Peyer's patch (tissue), 4 donors: Measurements from ENCODE around the gene RANBP3. TPM values are rescaled to one million over a fixed set of nuclear protein-coding genes. Genes with fewer than 3 reads are reported as not detected.

Source experiments
- DNase-seq, 3 donors: peaks; one replicate each; pipeline ENCODE4 v3.0.0-alpha.2; 2017 to 2019
- H3K27ac ChIP-seq, 4 donors: fragments of 200-600 bp; sonication (generic); one replicate each; pipeline ENCODE4 v1.5.1; 2016 to 2019
- H3K27me3 ChIP-seq, 2 donors: fragments of 200-600 bp; sonication (generic); one replicate each; pipeline ENCODE4 v1.5.1; 2019
- H3K36me3 ChIP-seq, 3 donors: fragments of 200-600 bp; sonication (generic); one replicate each; pipeline ENCODE4 v1.5.1; 2016 to 2019
- H3K4me1 ChIP-seq, 4 donors: fragments of 200-600 bp; sonication (generic); one replicate each; pipeline ENCODE4 v1.5.1; 2016 to 2019
- H3K4me3 ChIP-seq, 4 donors: fragments of 200-600 bp; sonication (generic); 1 replicate in 3 of 4; 2 replicates in 1 of 4; pipeline ENCODE4 v1.5.1; 2016 to 2019; ENCODE audit warnings: mild to moderate bottlenecking in 1 of 4
- H3K9me3 ChIP-seq, 4 donors: fragments of 200-600 bp; sonication (generic); one replicate each; pipeline ENCODE4 v1.5.1; 2016 to 2019; ENCODE audit warnings: mild to moderate bottlenecking in 1 of 4
- CTCF ChIP-seq, 6 experiments: fragments of 450-650 bp in 4 of 6; fragments of 200-600 bp in 2 of 6; sonication (generic) in 1 of 6; IDR thresholded peaks; one replicate each; pipeline ENCODE4 v1.5.1; 2017 to 2019; ENCODE audit warnings: antibody characterized with exemption in 6 of 6, mild to moderate bottlenecking in 3 of 6, moderate library complexity in 1 of 6
- POLR2A ChIP-seq, 2 donors: fragments of 450-650 bp; IDR thresholded peaks; one replicate each; pipeline ENCODE4 v1.5.1; 2017; ENCODE audit warnings: antibody characterized with exemption in 2 of 2, mild to moderate bottlenecking in 2 of 2, moderate library complexity in 2 of 2
- total RNA-seq, 4 donors: library from RNA; depleted of rRNA; stranded (reverse); fragments of >200 nt; gene quantifications; one replicate each; pipeline ENCODE4 v1.1.0, GENCODE V29; 2016

Gene RANBP3
- total RNA-seq, 4 donors from 2014 or later, result 59.7 to 104 (median 91.1) TPM

GRCh38 chr19:5916181-5916708 lies 61.7 kb downstream of the RANBP3 start:
- no peak overlapping the region for H3K4me3 ChIP-seq
- no peaks in the 10 kb centered on the region for H3K27me3 ChIP-seq
- H3K27ac ChIP-seq, result no peak overlapping the region
- peaks cover 0 to 62% (median 0%) of the 10 kb centered on the region in 3 donors for H3K36me3 ChIP-seq
- peaks cover 0 to 7% (median 0%) of the 10 kb centered on the region in 4 donors for H3K4me1 ChIP-seq
- no peaks in the 10 kb centered on the region for H3K9me3 ChIP-seq
- no peak for TF ChIP-seq POLR2A (IDR thresholded peaks at IDR 0.05)
- no peak for TF ChIP-seq CTCF (IDR thresholded peaks at IDR 0.05)
- DNase-seq, result no peak

DNA sequence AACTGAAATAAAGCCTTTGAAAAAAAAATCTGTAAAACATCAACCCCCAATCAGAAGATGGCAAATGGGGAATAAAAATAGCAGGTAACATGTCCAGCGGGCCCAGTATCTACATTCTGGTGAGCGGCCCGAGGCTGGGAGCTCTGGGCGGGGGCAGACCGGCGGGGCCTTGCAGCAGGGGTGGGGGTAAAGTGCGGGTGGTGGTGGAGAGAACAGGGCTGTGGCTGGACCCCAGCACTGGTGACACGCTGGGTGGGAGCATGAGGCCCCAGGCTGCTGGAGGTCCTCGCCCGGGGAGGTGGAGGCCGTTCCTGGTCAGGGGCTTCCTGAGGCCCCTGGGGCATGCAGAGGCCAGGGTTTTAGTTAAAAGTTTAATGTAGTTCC lies 62.2 kb downstream of the RANBP3 start:
- DNase-seq, result no peak
- no peak for TF ChIP-seq CTCF (IDR thresholded peaks at IDR 0.05)
- no peak for TF ChIP-seq POLR2A (IDR thresholded peaks at IDR 0.05)
- peaks cover 0 to 57% (median 0%) of the 10 kb centered on the region in 3 donors for H3K36me3 ChIP-seq

DNA sequence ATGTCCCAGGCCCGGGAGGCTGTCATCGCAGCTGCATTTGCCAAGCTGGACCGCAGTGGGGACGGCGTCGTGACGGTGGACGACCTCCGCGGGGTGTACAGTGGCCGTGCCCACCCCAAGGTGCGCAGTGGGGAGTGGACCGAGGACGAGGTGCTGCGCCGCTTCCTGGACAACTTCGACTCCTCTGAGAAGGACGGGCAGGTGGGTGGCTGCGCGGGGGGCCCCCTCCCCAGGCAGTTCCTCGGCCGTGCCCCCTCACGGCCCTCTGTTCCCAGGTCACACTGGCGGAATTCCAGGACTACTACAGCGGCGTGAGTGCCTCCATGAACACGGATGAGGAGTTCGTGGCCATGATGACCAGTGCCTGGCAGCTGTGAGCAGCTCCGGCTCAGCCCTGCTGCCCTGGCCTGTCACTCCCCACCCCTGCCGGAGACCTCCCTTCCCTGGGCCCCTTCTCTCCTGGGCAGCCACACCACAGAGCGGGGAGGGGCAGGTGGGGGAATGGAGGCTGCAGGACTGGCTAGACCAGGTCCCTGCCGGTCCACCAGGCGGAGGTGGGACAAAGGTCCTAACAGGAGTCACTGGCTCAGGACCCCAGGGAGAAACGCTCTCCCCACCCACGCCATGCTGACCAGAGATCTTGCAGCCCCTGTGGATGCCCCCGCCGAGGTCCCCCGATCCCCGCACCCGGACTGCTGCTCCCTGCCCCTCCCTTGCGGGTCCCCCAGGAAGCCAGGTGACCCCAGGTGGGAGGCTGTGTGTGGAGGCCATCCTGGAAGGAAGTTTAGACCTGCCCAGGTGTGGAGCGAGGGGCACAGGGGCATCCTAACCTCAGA lies 62.8 kb downstream of the RANBP3 start:
- Histone ChIP-seq H3K27ac (no peak overlapping the region), H3K4me3 (no peak overlapping the region), H3K4me1 (peaks cover 0 to 6% (median 0%) of the 10 kb centered on the region in 4 donors), H3K36me3 (peaks cover 0 to 54% (median 0%) of the 10 kb centered on the region in 3 donors), H3K9me3 (no peaks in the 10 kb centered on the region), H3K27me3 (no peaks in the 10 kb centered on the region)
- TF ChIP-seq POLR2A (IDR thresholded peaks at IDR 0.05) (no peak), CTCF (IDR thresholded peaks at IDR 0.05) (no peak)
- no peak for DNase-seq

More for the DNA sequence above, 62.2 kb downstream of the RANBP3 start:
- Histone ChIP-seq H3K9me3 (no peaks in the 10 kb centered on the region), H3K4me3 (no peak overlapping the region), H3K4me1 (peaks cover 0 to 6% (median 0%) of the 10 kb centered on the region in 4 donors), H3K27me3 (no peaks in the 10 kb centered on the region), H3K27ac (no peak overlapping the region)

DNA sequence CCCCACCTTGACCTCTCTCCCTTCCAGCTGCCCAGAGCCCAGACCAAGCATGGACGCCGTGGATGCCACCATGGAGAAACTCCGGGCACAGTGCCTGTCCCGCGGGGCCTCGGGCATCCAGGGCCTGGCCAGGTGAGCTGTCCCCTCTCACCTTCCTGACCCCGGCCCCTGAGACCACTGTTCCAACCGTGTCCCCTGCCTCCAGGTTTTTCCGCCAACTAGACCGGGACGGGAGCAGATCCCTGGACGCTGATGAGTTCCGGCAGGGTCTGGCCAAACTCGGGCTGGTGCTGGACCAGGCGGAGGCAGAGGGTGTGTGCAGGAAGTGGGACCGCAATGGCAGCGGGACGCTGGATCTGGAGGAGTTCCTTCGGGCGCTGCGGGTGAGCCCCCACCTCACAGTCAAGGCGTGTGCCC lies 63.6 kb downstream of the RANBP3 start:
- Histone ChIP-seq H3K4me1 (peaks cover 0 to 6% (median 0%) of the 10 kb centered on the region in 4 donors), H3K27ac (no peak overlapping the region), H3K4me3 (no peak overlapping the region), H3K27me3 (no peaks in the 10 kb centered on the region), H3K9me3 (no peaks in the 10 kb centered on the region), H3K36me3 (peaks cover 0 to 55% (median 0%) of the 10 kb centered on the region in 3 donors)
- no peak for DNase-seq
- TF ChIP-seq CTCF (IDR thresholded peaks at IDR 0.05) (no peak), POLR2A (IDR thresholded peaks at IDR 0.05) (no peak)

DNA sequence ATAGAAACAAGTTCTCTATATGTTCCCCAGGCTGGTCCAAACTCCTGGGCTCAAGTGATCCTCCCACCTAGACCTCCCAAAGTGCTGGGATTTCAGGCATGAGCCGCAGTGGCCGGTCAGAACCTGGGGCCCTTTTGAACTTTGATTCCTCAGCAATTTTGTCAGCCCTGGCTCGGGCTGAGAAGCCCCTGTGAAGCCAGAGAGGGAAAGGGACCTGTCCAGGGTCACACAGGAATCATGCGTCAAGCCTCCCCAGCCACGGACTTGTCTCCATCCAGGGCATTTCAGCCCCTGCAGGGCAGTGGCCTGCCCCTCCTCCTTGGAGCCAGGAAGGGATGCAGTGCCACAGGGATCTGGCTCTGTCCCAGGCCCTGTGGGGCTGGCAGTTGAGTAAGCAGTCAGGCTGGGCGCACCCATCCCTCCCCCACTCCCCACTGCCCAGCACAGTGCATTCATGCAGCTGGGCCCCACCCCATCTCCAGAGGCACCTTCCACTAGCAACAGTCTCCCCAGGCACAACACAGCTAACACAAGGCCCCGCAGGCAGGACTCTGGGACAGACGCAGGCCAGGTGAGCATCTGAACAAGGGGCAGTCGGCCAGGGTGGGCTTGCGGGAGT lies 64.1 kb downstream of the RANBP3 start, which contains the start of gene CAPS:
TSS of gene CAPS (plus strand) at position 516 of the 619 bp plus-strand sequence. CDS start 153 bp downstream, outside the sequence.
- H3K27me3 ChIP-seq, result no peaks in the 10 kb centered on the region
- H3K27ac ChIP-seq, result no peak within 1 kb of the TSS

More for the DNA sequence above, 64.1 kb downstream of the RANBP3 start, which contains the start of gene CAPS:
- Histone ChIP-seq H3K36me3 (peaks cover 0 to 55% (median 0%) of the 10 kb centered on the region in 3 donors), H3K4me1 (peaks cover 0 to 6% (median 0%) of the 10 kb centered on the region in 4 donors), H3K4me3 (no peak within 1 kb of the TSS), H3K9me3 (no peaks in the 10 kb centered on the region)
- DNase-seq, result no peak
- TF ChIP-seq CTCF (IDR thresholded peaks at IDR 0.05) (no peak), POLR2A (IDR thresholded peaks at IDR 0.05) (no peak)
